ENCODE measurements around the gene NDE1.
"Not testable (repeated sequence)": the region's sequence is repeated elsewhere in the genome, so short reads cannot be mapped to it uniquely, and the experiment has no call there.

NDE1 gene

GRCh38 chr16:15607221-15607699, 42.8 kb upstream of the NDE1 start:
- H3K4ac ChIP-seq (ENCODE audit: low read length); H2BK5ac ChIP-seq (ENCODE audit: low read length); H2BK15ac ChIP-seq (ENCODE audit: low read length); H4K91ac ChIP-seq (ENCODE audit: low read depth, low read length, poor library complexity); H3K79me1 ChIP-seq (ENCODE audit: low read depth, low read length); H3K23ac ChIP-seq (ENCODE audit: low read depth, low read length, poor library complexity); H3K4me2 ChIP-seq (ENCODE audit: insufficient read depth, low read length, poor library complexity, severe bottlenecking); H2BK12ac ChIP-seq (ENCODE audit: low read length); H3K4me3 ChIP-seq (ENCODE audit: low read length in 2 of 2); H3K9ac ChIP-seq (ENCODE audit: low read depth, low read length, poor library complexity); H4K8ac ChIP-seq (ENCODE audit: low read depth, low read length); H2BK120ac ChIP-seq (ENCODE audit: low read depth, low read length); H3K9me3 ChIP-seq (replicated peaks in 1 of 2; ENCODE audit: control insufficient read depth in 2 of 2, insufficient read depth in 1 of 2, low read depth in 1 of 2, low read length in 2 of 2); H3K4me1 ChIP-seq (ENCODE audit: control insufficient read depth in 2 of 2, insufficient read depth in 1 of 2, low read depth in 1 of 2, low read length in 2 of 2); DNase-seq (ENCODE audit: low spot score); H2AK5ac ChIP-seq (ENCODE audit: low read depth, low read length); H3K14ac ChIP-seq (ENCODE audit: low read length); H3K18ac ChIP-seq (ENCODE audit: low read length); H3K27ac ChIP-seq (replicated peaks; ENCODE audit: low read length); H3K27me3 ChIP-seq (ENCODE audit: control insufficient read depth in 3 of 3, insufficient read depth in 3 of 3, low read depth in 1 of 3, low read length in 3 of 3); H2AFZ ChIP-seq (ENCODE audit: low read length): not testable (repeated sequence)
- H3K36me3 ChIP-seq (replicated peaks in 1 of 2; ENCODE audit: control insufficient read depth in 2 of 2, insufficient read depth in 2 of 2, low read length in 2 of 2), result peaks cover 26 to 98% of the 10 kb centered on the region in 2 donors
- no CpG with 5 or more reads among the region's 12 CpGs for WGBS, 2 donors (ENCODE audit: extremely low coverage in 2 of 2, insufficient read length in 2 of 2, insufficient replicate concordance in 1 of 2)

GRCh38 chr16:15607700-15608396, 42.2 kb upstream of the NDE1 start:
- Histone ChIP-seq H2BK120ac (ENCODE audit: low read depth, low read length) (no peak overlapping the region), H3K9me3 (replicated peaks in 1 of 2; ENCODE audit: control insufficient read depth in 2 of 2, insufficient read depth in 1 of 2, low read depth in 1 of 2, low read length in 2 of 2) (no peaks in the 10 kb centered on the region), H3K27me3 (ENCODE audit: control insufficient read depth in 3 of 3, insufficient read depth in 3 of 3, low read depth in 1 of 3, low read length in 3 of 3) (no peaks in the 10 kb centered on the region), H3K27ac (replicated peaks; ENCODE audit: low read length) (no peak overlapping the region), H4K8ac (ENCODE audit: low read depth, low read length) (no peak overlapping the region), H3K36me3 (replicated peaks in 1 of 2; ENCODE audit: control insufficient read depth in 2 of 2, insufficient read depth in 2 of 2, low read length in 2 of 2) (peaks cover 28 to 98% of the 10 kb centered on the region in 2 donors), H3K4me2 (ENCODE audit: insufficient read depth, low read length, poor library complexity, severe bottlenecking) (no peak overlapping the region), H3K23ac (ENCODE audit: low read depth, low read length, poor library complexity) (no peak overlapping the region), H3K14ac (ENCODE audit: low read length) (no peak overlapping the region), H3K4me3 (ENCODE audit: low read length in 2 of 2) (no peak overlapping the region), H3K79me1 (ENCODE audit: low read depth, low read length) (peaks cover 6% of the 10 kb centered on the region), H2BK12ac (ENCODE audit: low read length) (no peak overlapping the region), H2BK15ac (ENCODE audit: low read length) (no peak overlapping the region), H4K91ac (ENCODE audit: low read depth, low read length, poor library complexity) (no peak overlapping the region), H2BK5ac (ENCODE audit: low read length) (no peak overlapping the region), H3K4ac (ENCODE audit: low read length) (no peak overlapping the region), H3K4me1 (ENCODE audit: control insufficient read depth in 2 of 2, insufficient read depth in 1 of 2, low read depth in 1 of 2, low read length in 2 of 2) (no peaks in the 10 kb centered on the region), H3K9ac (ENCODE audit: low read depth, low read length, poor library complexity) (no peak overlapping the region), H3K18ac (ENCODE audit: low read length) (no peak overlapping the region), H2AFZ (ENCODE audit: low read length) (no peak overlapping the region), H2AK5ac (ENCODE audit: low read depth, low read length) (no peak overlapping the region)
- no CpG with 5 or more reads among the region's 13 CpGs for WGBS, 2 donors (ENCODE audit: extremely low coverage in 2 of 2, insufficient read length in 2 of 2, insufficient replicate concordance in 1 of 2)
- DNase-seq (ENCODE audit: low spot score), result no peak

- WGBS, 2 donors (ENCODE audit: extremely low coverage in 2 of 2, insufficient read length in 2 of 2, insufficient replicate concordance in 1 of 2), result no CpG with 5 or more reads among the region's 19 CpGs
- Histone ChIP-seq H2BK15ac (ENCODE audit: low read length) (no peak overlapping the region), H3K9me3 (replicated peaks in 1 of 2; ENCODE audit: control insufficient read depth in 2 of 2, insufficient read depth in 1 of 2, low read depth in 1 of 2, low read length in 2 of 2) (no peaks in the 10 kb centered on the region), H2BK120ac (ENCODE audit: low read depth, low read length) (no peak overlapping the region), H3K9ac (ENCODE audit: low read depth, low read length, poor library complexity) (no peak overlapping the region), H3K4me2 (ENCODE audit: insufficient read depth, low read length, poor library complexity, severe bottlenecking) (no peak overlapping the region), H3K23ac (ENCODE audit: low read depth, low read length, poor library complexity) (no peak overlapping the region), H3K4me1 (ENCODE audit: control insufficient read depth in 2 of 2, insufficient read depth in 1 of 2, low read depth in 1 of 2, low read length in 2 of 2) (no peaks in the 10 kb centered on the region), H2AFZ (ENCODE audit: low read length) (no peak overlapping the region), H4K91ac (ENCODE audit: low read depth, low read length, poor library complexity) (no peak overlapping the region), H3K14ac (ENCODE audit: low read length) (no peak overlapping the region), H3K18ac (ENCODE audit: low read length) (no peak overlapping the region), H2BK5ac (ENCODE audit: low read length) (no peak overlapping the region), H2BK12ac (ENCODE audit: low read length) (no peak overlapping the region), H3K4ac (ENCODE audit: low read length) (no peak overlapping the region), H4K8ac (ENCODE audit: low read depth, low read length) (no peak overlapping the region), H3K4me3 (ENCODE audit: low read length in 2 of 2) (no peak overlapping the region), H3K27ac (replicated peaks; ENCODE audit: low read length) (no peak overlapping the region), H3K79me1 (ENCODE audit: low read depth, low read length) (peaks cover 6% of the 10 kb centered on the region), H3K27me3 (ENCODE audit: control insufficient read depth in 3 of 3, insufficient read depth in 3 of 3, low read depth in 1 of 3, low read length in 3 of 3) (no peaks in the 10 kb centered on the region), H2AK5ac (ENCODE audit: low read depth, low read length) (no peak overlapping the region), H3K36me3 (replicated peaks in 1 of 2; ENCODE audit: control insufficient read depth in 2 of 2, insufficient read depth in 2 of 2, low read length in 2 of 2) (peaks cover 28 to 94% of the 10 kb centered on the region in 2 donors)
- DNase-seq (ENCODE audit: low spot score), result no peak
Measured at GRCh38 chr16:15608398-15609285, 41.4 kb upstream of the NDE1 start.

GRCh38 chr16:15609286-15609649, 40.8 kb upstream of the NDE1 start:
- Histone ChIP-seq H3K23ac (ENCODE audit: low read depth, low read length, poor library complexity) (no peak overlapping the region), H3K79me1 (ENCODE audit: low read depth, low read length) (peaks cover 6% of the 10 kb centered on the region), H2BK15ac (ENCODE audit: low read length) (no peak overlapping the region), H2BK120ac (ENCODE audit: low read depth, low read length) (no peak overlapping the region), H3K14ac (ENCODE audit: low read length) (no peak overlapping the region), H3K27me3 (ENCODE audit: control insufficient read depth in 3 of 3, insufficient read depth in 3 of 3, low read depth in 1 of 3, low read length in 3 of 3) (no peaks in the 10 kb centered on the region), H2AK5ac (ENCODE audit: low read depth, low read length) (no peak overlapping the region), H3K4ac (ENCODE audit: low read length) (no peak overlapping the region), H2AFZ (ENCODE audit: low read length) (no peak overlapping the region), H3K4me3 (ENCODE audit: low read length in 2 of 2) (no peak overlapping the region), H2BK5ac (ENCODE audit: low read length) (no peak overlapping the region), H3K36me3 (replicated peaks in 1 of 2; ENCODE audit: control insufficient read depth in 2 of 2, insufficient read depth in 2 of 2, low read length in 2 of 2) (peaks cover 26 to 92% of the 10 kb centered on the region in 2 donors), H3K4me2 (ENCODE audit: insufficient read depth, low read length, poor library complexity, severe bottlenecking) (no peak overlapping the region), H4K91ac (ENCODE audit: low read depth, low read length, poor library complexity) (no peak overlapping the region), H3K9me3 (replicated peaks in 1 of 2; ENCODE audit: control insufficient read depth in 2 of 2, insufficient read depth in 1 of 2, low read depth in 1 of 2, low read length in 2 of 2) (no peaks in the 10 kb centered on the region), H3K9ac (ENCODE audit: low read depth, low read length, poor library complexity) (no peak overlapping the region), H3K18ac (ENCODE audit: low read length) (no peak overlapping the region), H3K4me1 (ENCODE audit: control insufficient read depth in 2 of 2, insufficient read depth in 1 of 2, low read depth in 1 of 2, low read length in 2 of 2) (no peaks in the 10 kb centered on the region), H4K8ac (ENCODE audit: low read depth, low read length) (no peak overlapping the region), H3K27ac (replicated peaks; ENCODE audit: low read length) (no peak overlapping the region), H2BK12ac (ENCODE audit: low read length) (no peak overlapping the region)
- DNase-seq (ENCODE audit: low spot score), result no peak
- no CpG with 5 or more reads among the region's 6 CpGs for WGBS, 2 donors (ENCODE audit: extremely low coverage in 2 of 2, insufficient read length in 2 of 2, insufficient replicate concordance in 1 of 2)

Measured in neuronal stem cell (in vitro differentiated cells).